MM.1S (cell line): ENCODE results near the gene CAMK4.

Experiments used
- EZH2 ChIP-seq: fragments of 300-600 bp; sonication (generic); optimal IDR thresholded peaks from 2 replicates; pipeline ENCODE3; 2017; ENCODE audit warnings: low read depth, mild to moderate bottlenecking, antibody characterized with exemption, low read length, mixed read lengths
- EZH2phosphoT487 ChIP-seq: fragments of 300-600 bp; sonication (generic); IDR thresholded peaks from 2 replicates; pipeline ENCODE4 v1.6.1; 2018; ENCODE audit warnings: antibody characterized with exemption, low read length
- TF ChIP-seq, protein P1 (sequence below): fragments of 300-600 bp; sonication (generic); IDR thresholded peaks from 2 replicates; pipeline ENCODE4 v1.5.1; 2016; ENCODE audit warnings: antibody characterized with exemption, low read length, mixed read lengths

DNA sequence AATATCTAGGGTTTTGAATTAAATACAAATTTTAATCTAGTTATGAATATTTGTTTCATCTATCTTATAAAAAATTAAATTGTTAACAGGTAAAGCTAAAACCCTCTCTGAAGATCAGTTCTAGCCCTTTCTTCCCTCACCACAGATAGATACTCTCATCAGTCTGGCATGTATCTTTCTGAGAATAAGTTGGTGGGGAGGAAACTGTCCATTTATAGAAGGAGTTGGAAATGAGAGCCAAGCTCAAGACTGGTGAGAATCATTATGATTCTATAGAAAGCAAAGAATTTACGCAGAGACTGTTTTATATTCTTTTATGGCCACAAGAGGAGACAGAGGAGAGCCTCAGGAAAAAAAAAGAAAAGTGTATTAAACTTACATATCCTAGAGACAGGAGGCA lies 229.1 kb downstream of the CAMK4 start:
- TF ChIP-seq, protein P1, sequence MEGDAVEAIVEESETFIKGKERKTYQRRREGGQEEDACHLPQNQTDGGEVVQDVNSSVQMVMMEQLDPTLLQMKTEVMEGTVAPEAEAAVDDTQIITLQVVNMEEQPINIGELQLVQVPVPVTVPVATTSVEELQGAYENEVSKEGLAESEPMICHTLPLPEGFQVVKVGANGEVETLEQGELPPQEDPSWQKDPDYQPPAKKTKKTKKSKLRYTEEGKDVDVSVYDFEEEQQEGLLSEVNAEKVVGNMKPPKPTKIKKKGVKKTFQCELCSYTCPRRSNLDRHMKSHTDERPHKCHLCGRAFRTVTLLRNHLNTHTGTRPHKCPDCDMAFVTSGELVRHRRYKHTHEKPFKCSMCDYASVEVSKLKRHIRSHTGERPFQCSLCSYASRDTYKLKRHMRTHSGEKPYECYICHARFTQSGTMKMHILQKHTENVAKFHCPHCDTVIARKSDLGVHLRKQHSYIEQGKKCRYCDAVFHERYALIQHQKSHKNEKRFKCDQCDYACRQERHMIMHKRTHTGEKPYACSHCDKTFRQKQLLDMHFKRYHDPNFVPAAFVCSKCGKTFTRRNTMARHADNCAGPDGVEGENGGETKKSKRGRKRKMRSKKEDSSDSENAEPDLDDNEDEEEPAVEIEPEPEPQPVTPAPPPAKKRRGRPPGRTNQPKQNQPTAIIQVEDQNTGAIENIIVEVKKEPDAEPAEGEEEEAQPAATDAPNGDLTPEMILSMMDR = no peak
- TF ChIP-seq EZH2phosphoT487 = no peak
- TF ChIP-seq EZH2 = no peak
